Measurements from ENCODE around the gene TPCN2. TPM values are rescaled to one million over a fixed set of nuclear protein-coding genes. Genes with fewer than 3 reads are reported as not detected.

TPCN2 gene
- total RNA-seq, 6 experiments from 2014 or later: 10.7 to 27.2 (median 15.6) TPM

- no peaks in the 10 kb centered on the region for H3K27me3 ChIP-seq
- peaks cover 0 to 55% (median 24%) of the 10 kb centered on the region in 4 donors for H3K4me1 ChIP-seq
- H3K36me3 ChIP-seq: peaks cover 0 to 24% (median 3%) of the 10 kb centered on the region in 4 donors
- DNase-seq: peak; percentile 71 to 86 (median 78)
- no peak for TF ChIP-seq POLR2A (IDR thresholded peaks at IDR 0.05)
- TF ChIP-seq, protein P1, sequence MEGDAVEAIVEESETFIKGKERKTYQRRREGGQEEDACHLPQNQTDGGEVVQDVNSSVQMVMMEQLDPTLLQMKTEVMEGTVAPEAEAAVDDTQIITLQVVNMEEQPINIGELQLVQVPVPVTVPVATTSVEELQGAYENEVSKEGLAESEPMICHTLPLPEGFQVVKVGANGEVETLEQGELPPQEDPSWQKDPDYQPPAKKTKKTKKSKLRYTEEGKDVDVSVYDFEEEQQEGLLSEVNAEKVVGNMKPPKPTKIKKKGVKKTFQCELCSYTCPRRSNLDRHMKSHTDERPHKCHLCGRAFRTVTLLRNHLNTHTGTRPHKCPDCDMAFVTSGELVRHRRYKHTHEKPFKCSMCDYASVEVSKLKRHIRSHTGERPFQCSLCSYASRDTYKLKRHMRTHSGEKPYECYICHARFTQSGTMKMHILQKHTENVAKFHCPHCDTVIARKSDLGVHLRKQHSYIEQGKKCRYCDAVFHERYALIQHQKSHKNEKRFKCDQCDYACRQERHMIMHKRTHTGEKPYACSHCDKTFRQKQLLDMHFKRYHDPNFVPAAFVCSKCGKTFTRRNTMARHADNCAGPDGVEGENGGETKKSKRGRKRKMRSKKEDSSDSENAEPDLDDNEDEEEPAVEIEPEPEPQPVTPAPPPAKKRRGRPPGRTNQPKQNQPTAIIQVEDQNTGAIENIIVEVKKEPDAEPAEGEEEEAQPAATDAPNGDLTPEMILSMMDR (IDR thresholded peaks at IDR 0.05): no peak
- intact Hi-C loops (cut with DNase I): loop anchor here in 1 of 2 donors (10.0 kb wide), 1 partner anchor 141 kb away; no protein-coding TSS in a partner anchor
- no peak overlapping the region for H3K4me3 ChIP-seq
- peak; percentile 50 to 72 (median 69) for ATAC-seq
- H3K27ac ChIP-seq: peak overlapping the region in 1 of 3 donors; percentile 80
- H3K9me3 ChIP-seq: no peaks in the 10 kb centered on the region
- 46% methylated on average over 8 of the region's 22 CpGs for WGBS (ENCODE audit: insufficient coverage, low coverage, low lambda C conversion rate, missing lambda C conversion rate)
Measured at GRCh38 chr11:69055598-69056516, 7.1 kb downstream of the TPCN2 start.

DNA sequence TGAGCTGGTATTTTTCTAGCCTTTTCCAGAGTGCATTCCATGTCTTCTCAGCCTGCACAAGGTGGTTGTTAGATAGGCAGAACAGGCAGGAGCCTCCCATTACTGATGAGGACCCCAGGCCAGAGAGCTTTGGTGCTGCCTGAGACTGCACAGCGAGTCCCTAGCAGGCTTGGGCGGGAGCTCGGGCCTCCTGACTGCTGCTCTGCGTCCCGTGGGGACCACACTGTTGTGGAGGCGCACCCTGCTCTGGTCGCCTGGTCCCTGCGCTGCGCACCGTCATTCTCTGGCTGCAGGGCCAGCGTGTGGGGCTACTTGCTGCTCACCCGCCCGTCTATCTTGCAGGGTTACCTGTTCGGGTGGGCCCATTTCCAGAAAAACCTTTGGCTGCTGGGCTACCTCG is 8.5 kb downstream of the TPCN2 start:
- TF ChIP-seq, protein P1 (IDR thresholded peaks at IDR 0.05): no peak
- no peak for TF ChIP-seq POLR2A (IDR thresholded peaks at IDR 0.05)
- Histone ChIP-seq H3K4me3 (no peak overlapping the region), H3K4me1 (peaks cover 0 to 41% (median 17%) of the 10 kb centered on the region in 4 donors), H3K27me3 (no peaks in the 10 kb centered on the region), H3K9me3 (no peaks in the 10 kb centered on the region), H3K36me3 (peaks cover 0 to 24% (median 3%) of the 10 kb centered on the region in 4 donors), H3K27ac (no peak overlapping the region)
- no peak for DNase-seq
- intact Hi-C loops (cut with DNase I): loop anchor here in 1 of 2 donors (10.0 kb wide), 1 partner anchor 142 kb away; no protein-coding TSS in a partner anchor
- no peak for ATAC-seq
- WGBS (ENCODE audit: insufficient coverage, low coverage, low lambda C conversion rate, missing lambda C conversion rate): no CpG with 5 or more reads among the region's 15 CpGs

- 60% methylated on average over 1 of the region's 14 CpGs for WGBS (ENCODE audit: insufficient coverage, low coverage, low lambda C conversion rate, missing lambda C conversion rate)
- no peak for TF ChIP-seq POLR2A (IDR thresholded peaks at IDR 0.05)
- TF ChIP-seq, protein P1 (IDR thresholded peaks at IDR 0.05): no peak
- intact Hi-C loops (cut with DNase I): loop anchor here in 1 of 2 donors (10.0 kb wide), 1 partner anchor 143 kb away; no protein-coding TSS in a partner anchor
- Histone ChIP-seq H3K4me3 (no peak overlapping the region), H3K9me3 (no peaks in the 10 kb centered on the region), H3K4me1 (peaks cover 0 to 35% (median 14%) of the 10 kb centered on the region in 4 donors), H3K27me3 (no peaks in the 10 kb centered on the region), H3K27ac (no peak overlapping the region), H3K36me3 (peaks cover 0 to 26% (median 4%) of the 10 kb centered on the region in 4 donors)
- ATAC-seq (no peak), DNase-seq (no peak)
Measured at GRCh38 chr11:69057801-69058200, 9.1 kb downstream of the TPCN2 start.

DNA sequence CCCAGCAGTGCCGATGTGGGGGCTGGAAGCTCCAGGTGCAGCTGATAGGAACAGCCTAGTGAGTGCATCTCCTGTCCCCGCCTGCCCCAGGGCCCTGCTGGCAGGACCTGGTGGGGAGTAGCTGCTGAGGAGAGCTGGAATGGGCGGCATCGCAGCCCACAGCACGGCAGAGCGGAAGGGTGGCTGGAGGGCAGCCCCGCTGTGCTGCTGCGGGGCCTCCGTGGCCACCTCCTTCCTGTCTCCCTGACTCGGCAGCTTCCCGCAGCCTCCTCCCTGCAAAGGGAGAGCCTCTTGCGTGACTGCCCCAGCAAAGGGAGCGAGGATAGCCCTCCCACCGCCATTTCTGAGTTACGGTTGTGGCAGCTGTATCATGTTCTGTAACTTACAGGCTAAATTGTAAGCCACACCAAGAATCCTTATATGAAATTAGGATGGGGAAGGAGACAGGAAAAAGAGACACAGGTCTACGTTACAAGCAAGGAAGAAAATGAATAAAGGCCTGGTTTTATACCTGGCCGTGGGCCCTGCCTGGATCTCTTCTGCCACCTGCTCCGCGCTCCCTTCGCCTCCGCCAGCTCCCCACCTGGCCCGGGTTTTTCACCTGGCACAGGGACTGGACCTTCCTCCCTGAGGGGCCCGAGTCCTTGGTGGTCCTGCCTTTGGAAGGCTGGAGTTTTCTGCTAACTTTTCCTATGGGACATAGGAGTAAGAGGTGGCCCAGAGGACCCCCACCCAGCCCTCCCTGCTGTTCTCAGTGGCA is 10.0 kb downstream of the TPCN2 start:
- TF ChIP-seq, protein P1 (IDR thresholded peaks at IDR 0.05): no peak
- intact Hi-C loops (cut with DNase I): loop anchor here in 1 of 2 donors (10.0 kb wide), 1 partner anchor 144 kb away; no protein-coding TSS in a partner anchor
- Histone ChIP-seq H3K9me3 (no peaks in the 10 kb centered on the region), H3K36me3 (peaks cover 0 to 34% (median 4%) of the 10 kb centered on the region in 4 donors), H3K27ac (no peak overlapping the region), H3K27me3 (no peaks in the 10 kb centered on the region), H3K4me3 (no peak overlapping the region), H3K4me1 (peaks cover 0 to 27% (median 10%) of the 10 kb centered on the region in 4 donors)
- DNase-seq: no peak
- ATAC-seq: no peak
- 87% methylated on average over 8 of the region's 23 CpGs for WGBS (ENCODE audit: insufficient coverage, low coverage, low lambda C conversion rate, missing lambda C conversion rate)
